OCI-LY7 (cell line): Measurements from ENCODE around the gene SBF1. TPM values are rescaled to one million over a fixed set of nuclear protein-coding genes. Genes with fewer than 3 reads are reported as not detected.

Source experiments
- BruUV-seq: library from RNA; stranded (reverse); fragments of 400-500 nt; replicated peaks from 2 replicates; lab custom pipeline; 2021; lab: Mats Ljungman, UMichigan
- CTCF ChIA-PET: fragments of 300-600 bp; sonication (Branson Sonifier 250); formaldehyde crosslinking; loops from one replicate; lab custom pipeline; 2022; ENCODE audit warnings: antibody characterized with exemption; ENCODE audit not compliant: unreplicated experiment; lab: Charles Lee
- POLR2A ChIA-PET: fragments of 300-600 bp; sonication (Branson Sonifier 250); formaldehyde crosslinking; loops from one replicate; lab custom pipeline; 2022; ENCODE audit warnings: antibody characterized with exemption; lab: Charles Lee
- DNase-seq: peaks from one replicate; pipeline ENCODE4 v3.0.0-alpha.2; 2015; ENCODE audit warnings: low spot score
- H2AFZ ChIP-seq: fragments of 200-600 bp; sonication (generic), shearing (Covaris generic); 2 replicates; pipeline ENCODE4 v1.6.1; 2014; ENCODE audit warnings: mild to moderate bottlenecking, antibody characterized with exemption, low read length, moderate library complexity
- H3K27ac ChIP-seq: fragments of 200-600 bp; sonication (generic); 2 replicates; pipeline ENCODE4 v1.5.1; 2014; ENCODE audit warnings: mixed run types, low read depth, mild to moderate bottlenecking, moderate library complexity, low read length, inconsistent platforms; ENCODE audit not compliant: poor library complexity, severe bottlenecking
- H3K36me3 ChIP-seq: fragments of 200-600 bp; sonication (generic); 2 replicates; pipeline ENCODE4 v1.6.1; 2014; ENCODE audit warnings: mild to moderate bottlenecking, antibody characterized with exemption, low read length, moderate library complexity, mixed read lengths; ENCODE audit not compliant: insufficient read depth
- H3K4me1 ChIP-seq: fragments of 200-600 bp; sonication (generic); 2 replicates; pipeline ENCODE4 v1.5.1; 2014; ENCODE audit warnings: mild to moderate bottlenecking, low read length; ENCODE audit not compliant: insufficient read depth, poor library complexity, severe bottlenecking
- H3K4me2 ChIP-seq: fragments of 200-600 bp; sonication (generic); 2 replicates; pipeline ENCODE4 v1.6.1; 2014; ENCODE audit warnings: mild to moderate bottlenecking, low read length
- H3K4me3 ChIP-seq: fragments of 200-600 bp; sonication (generic); 2 replicates; pipeline ENCODE4 v1.5.1; 2014; ENCODE audit warnings: mild to moderate bottlenecking, low read depth, low read length; ENCODE audit not compliant: poor library complexity, severe bottlenecking
- H3K79me2 ChIP-seq: fragments of 200-600 bp; sonication (generic); 2 replicates; pipeline ENCODE4 v1.6.1; 2016; ENCODE audit warnings: low read depth, mild to moderate bottlenecking, low read length, moderate library complexity, mixed read lengths; ENCODE audit not compliant: insufficient read depth
- H3K9me2 ChIP-seq: fragments of 200-600 bp; sonication (generic); 2 replicates; pipeline ENCODE4 v1.6.1; 2016; ENCODE audit warnings: mild to moderate bottlenecking, low read length, mixed read lengths; ENCODE audit not compliant: insufficient read depth
- H3K9me3 ChIP-seq: fragments of 200-600 bp; sonication (generic); 2 replicates; pipeline ENCODE4 v1.6.1; 2014; ENCODE audit warnings: mild to moderate bottlenecking, mixed run types, low read length, mixed read lengths
- H4K20me1 ChIP-seq: fragments of 200-600 bp; sonication (generic); 2 replicates; pipeline ENCODE4 v1.6.1; 2014; ENCODE audit warnings: mild to moderate bottlenecking, antibody characterized with exemption, low read length, moderate library complexity, mixed read lengths; ENCODE audit not compliant: insufficient read depth
- CTCF ChIP-seq: fragments of 200-600 bp; sonication (generic); conservative IDR thresholded peaks from 2 replicates; pipeline ENCODE4 v1.5.1; 2014; ENCODE audit warnings: mild to moderate bottlenecking, antibody characterized with exemption, low read length, moderate library complexity, mixed read lengths
- EZH2phosphoT487 ChIP-seq: fragments of 200-600 bp; sonication (generic); IDR thresholded peaks from 2 replicates; pipeline ENCODE4 v1.6.1; 2018; ENCODE audit warnings: low read depth, borderline replicate concordance, mild to moderate bottlenecking, mixed run types, antibody characterized with exemption, low read length, moderate library complexity, mixed read lengths
- intact Hi-C: fragments of 100-400 bp; cut with micrococcal nuclease; formaldehyde crosslinking; loops from one replicate; pipeline ENCODE4 v1.10.0; 2022; ENCODE audit not compliant: unreplicated experiment
- total RNA-seq, 2 experiments: library from RNA; depleted of rRNA in 1 of 2; stranded (reverse); fragments of >200 nt in 1 of 2; shearing (Covaris generic) in 1 of 2; gene quantifications; 2 replicates each; pipeline ENCODE4 v1.2.3, GENCODE V29; 2014 to 2022

The SBF1 gene
- total RNA-seq, 2 experiments from 2014 or later: 177 to 181 TPM

- no peak overlapping the region for H3K4me3 ChIP-seq
- TF ChIP-seq CTCF: no peak
- TF ChIP-seq EZH2phosphoT487: no peak
- no peak overlapping the region for H2AFZ ChIP-seq
- H3K4me2 ChIP-seq: peak overlapping the region; percentile 60
- H3K36me3 ChIP-seq: peaks cover 88% of the 10 kb centered on the region
- TSS peak; percentile 64 for BruUV-seq
- POLR2A ChIA-PET: interaction anchor here (0.5 to 0.7 kb wide), 2 partner anchors 8 to 70 kb away, joined by 3 read pairs; no protein-coding TSS in a partner anchor
- DNase-seq: no peak
- intact Hi-C loops: no loop called here
- no peaks in the 10 kb centered on the region for H3K9me3 ChIP-seq
- CTCF ChIA-PET: no interaction called here
- H3K79me2 ChIP-seq: no peaks in the 10 kb centered on the region
- H3K4me1 ChIP-seq: peaks cover 33% of the 10 kb centered on the region
- H3K9me2 ChIP-seq: no peaks in the 10 kb centered on the region
- H3K27ac ChIP-seq: peak overlapping the region; percentile 72
- no peaks in the 10 kb centered on the region for H4K20me1 ChIP-seq
Observed at GRCh38 chr22:50444663-50445062, 30.2 kb downstream of the SBF1 start.

GRCh38 chr22:50443801-50444625, 30.8 kb downstream of the SBF1 start:
- no peak overlapping the region for H3K4me2 ChIP-seq
- peak overlapping the region; percentile 72 for H3K27ac ChIP-seq
- H3K9me2 ChIP-seq: no peaks in the 10 kb centered on the region
- H3K36me3 ChIP-seq: peaks cover 89% of the 10 kb centered on the region
- no peak for DNase-seq
- intact Hi-C loops: no loop called here
- no peaks in the 10 kb centered on the region for H3K79me2 ChIP-seq
- H3K4me1 ChIP-seq: peaks cover 27% of the 10 kb centered on the region
- TF ChIP-seq CTCF (no peak), EZH2phosphoT487 (no peak)
- ChIA-PET POLR2A (interaction anchor here (0.5 to 0.7 kb wide), 2 partner anchors 8 to 71 kb away, joined by 3 read pairs; no protein-coding TSS in a partner anchor), CTCF (no interaction called here)
- no peak overlapping the region for H3K4me3 ChIP-seq
- no peaks in the 10 kb centered on the region for H3K9me3 ChIP-seq
- H4K20me1 ChIP-seq: no peaks in the 10 kb centered on the region
- no TSS peak for BruUV-seq
- no peak overlapping the region for H2AFZ ChIP-seq

- Histone ChIP-seq H3K36me3 (peaks cover 85% of the 10 kb centered on the region), H2AFZ (no peak overlapping the region), H3K9me2 (no peaks in the 10 kb centered on the region), H3K79me2 (no peaks in the 10 kb centered on the region), H3K4me3 (no peak overlapping the region), H3K27ac (no peak overlapping the region), H3K4me1 (peaks cover 23% of the 10 kb centered on the region), H3K9me3 (no peaks in the 10 kb centered on the region), H4K20me1 (no peaks in the 10 kb centered on the region), H3K4me2 (no peak overlapping the region)
- intact Hi-C loops: no loop called here
- TF ChIP-seq EZH2phosphoT487: no peak
- no peak for TF ChIP-seq CTCF
- no peak for DNase-seq
- ChIA-PET POLR2A (no interaction called here), CTCF (no interaction called here)
- TSS peak; percentile 74 for BruUV-seq
Observed at GRCh38 chr22:50443197-50443596, 31.6 kb downstream of the SBF1 start.
